ENCODE data around the gene FOXN1.

- no peak for TF ChIP-seq CTCF (IDR thresholded peaks at IDR 0.05)
- no peak for TF ChIP-seq POLR2A (IDR thresholded peaks at IDR 0.05)
These were observed 24.8 kb downstream of the FOXN1 start for GRCh38 chr17:28530926-28531325.

All from body of pancreas (tissue), 4 donors.